Raji (cell line): ENCODE measurements around the gene RGS7BP.

Source experiments
- POLR2A ChIP-seq: IDR thresholded peaks from 2 replicates; pipeline ENCODE4 v1.6.1; 2011; ENCODE audit warnings: low read depth, low read length, control low read depth; ENCODE audit not compliant: insufficient read depth

RGS7BP gene

GRCh38 chr5:64644831-64645230 lies 139.0 kb downstream of the RGS7BP start:
- no peak for TF ChIP-seq POLR2A

- no peak for TF ChIP-seq POLR2A
Measured at GRCh38 chr5:64646169-64646568, 140.4 kb downstream of the RGS7BP start.

DNA sequence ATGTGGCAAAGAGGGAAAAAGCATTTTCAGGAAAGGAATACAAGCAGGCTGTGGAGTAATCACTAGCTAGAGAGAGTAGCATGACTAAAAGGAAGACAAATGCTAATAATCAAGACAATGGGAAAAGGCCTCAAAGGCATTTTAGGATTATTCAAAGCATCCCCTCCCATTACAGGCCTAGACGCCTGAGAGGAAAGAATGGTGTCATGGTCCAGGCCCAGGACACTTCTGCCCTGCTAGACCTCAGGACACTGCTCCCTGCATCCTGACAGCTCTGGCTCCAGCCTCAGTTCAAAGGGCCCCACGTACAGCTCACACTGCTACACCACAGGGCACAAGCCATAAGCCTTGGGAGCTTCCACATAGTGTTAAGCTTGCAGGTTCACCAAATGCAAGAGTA lies 143.7 kb downstream of the RGS7BP start:
- no peak for TF ChIP-seq POLR2A

DNA sequence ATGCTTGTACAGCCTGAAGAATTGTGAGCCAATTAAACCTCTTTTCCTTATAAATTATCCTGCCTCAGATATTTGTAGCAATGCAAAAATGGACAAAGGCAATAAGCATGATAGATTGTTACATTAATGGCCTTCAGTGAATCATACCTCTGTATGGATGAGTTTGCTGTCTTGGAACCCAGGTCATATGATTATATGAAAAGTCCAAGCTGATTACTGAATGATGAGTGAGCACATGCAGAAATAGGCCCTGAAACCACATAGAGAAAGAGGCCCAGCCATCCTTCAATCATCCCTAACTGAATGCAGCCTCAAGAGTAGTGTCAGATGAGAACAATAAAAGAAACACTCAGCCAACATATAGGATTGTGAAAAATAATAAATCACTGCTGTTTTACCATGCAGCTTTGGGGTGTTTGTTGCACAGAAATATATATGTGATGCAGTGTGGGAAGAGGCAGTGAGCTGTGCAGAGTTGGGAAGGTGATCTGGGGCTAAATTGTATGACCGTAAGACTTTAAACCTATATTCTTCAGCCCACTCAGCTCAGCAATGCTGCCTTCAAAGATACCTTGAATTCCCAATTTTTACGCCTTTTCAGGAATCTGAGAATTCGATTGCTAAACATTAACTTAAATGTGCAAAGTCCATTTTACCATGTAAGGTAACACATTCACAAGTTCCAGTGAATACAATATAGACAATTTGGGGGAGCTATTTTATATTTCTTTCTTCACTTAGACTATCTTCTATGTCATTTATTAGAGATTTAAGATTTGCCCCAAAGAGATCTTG lies 148.1 kb downstream of the RGS7BP start:
- TF ChIP-seq POLR2A: no peak

GRCh38 chr5:64654561-64654938 lies 148.7 kb downstream of the RGS7BP start:
- TF ChIP-seq POLR2A: no peak

DNA sequence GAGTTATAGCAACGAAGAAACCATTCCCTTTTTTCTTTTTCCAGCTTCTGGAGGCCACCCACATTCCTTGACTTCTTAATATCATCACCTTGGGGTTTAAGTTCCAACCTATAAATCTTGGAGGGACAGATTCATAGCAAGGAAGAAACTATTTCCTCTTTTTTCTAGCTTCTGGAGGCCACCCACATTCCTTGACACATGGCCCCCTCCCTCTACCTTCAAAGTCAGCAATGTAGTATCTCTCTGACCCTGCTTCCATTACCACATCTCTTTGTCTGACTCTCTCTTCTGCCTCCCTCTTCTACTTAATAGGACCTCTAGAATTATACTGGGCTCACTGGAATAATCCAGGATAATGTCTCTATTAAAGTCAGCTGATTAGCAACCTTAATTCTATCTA lies 149.8 kb downstream of the RGS7BP start:
- no peak for TF ChIP-seq POLR2A

- no peak for TF ChIP-seq POLR2A
Measured at GRCh38 chr5:64659289-64659688, 153.5 kb downstream of the RGS7BP start.
